ENCODE results near the gene KRTAP3-2.

GRCh38 chr17:40949418-40949817 is 50.3 kb downstream of the KRTAP3-2 start:
- TF ChIP-seq POLR2A (IDR thresholded peaks at IDR 0.05; ENCODE audit: extremely low read depth, insufficient read length) (no peak), CTCF (IDR thresholded peaks at IDR 0.05; ENCODE audit: low read depth, low read length) (no peak), MAX (IDR thresholded peaks at IDR 0.05; ENCODE audit: low read depth, low read length) (no peak), MYC (IDR thresholded peaks at IDR 0.05; ENCODE audit: low read depth, low read length) (no peak)

All from NB4 (cell line).